Measurements from ENCODE around the gene ZFAND5.

Gene ZFAND5

DNA sequence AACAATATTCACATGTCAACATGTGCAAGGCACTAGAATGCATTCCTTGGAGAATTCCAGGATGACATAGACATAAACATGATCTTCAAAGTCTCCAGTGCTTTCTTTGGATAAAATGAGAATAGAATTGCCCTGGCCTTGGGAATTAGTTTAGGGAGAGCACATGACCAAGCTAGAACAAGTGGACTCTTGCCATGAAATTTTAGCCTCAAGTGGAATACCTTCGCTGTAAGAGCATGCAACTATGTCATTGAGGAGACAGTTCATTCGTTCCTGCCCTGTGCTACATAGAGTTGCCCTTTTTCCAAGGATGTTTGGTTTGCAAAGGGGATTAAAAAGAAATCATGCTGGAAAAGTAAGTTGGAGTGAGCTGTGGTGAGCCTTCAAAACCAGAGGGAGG lies 42.7 kb downstream of the ZFAND5 start:
- DNase-seq: peak; percentile 27

DNA sequence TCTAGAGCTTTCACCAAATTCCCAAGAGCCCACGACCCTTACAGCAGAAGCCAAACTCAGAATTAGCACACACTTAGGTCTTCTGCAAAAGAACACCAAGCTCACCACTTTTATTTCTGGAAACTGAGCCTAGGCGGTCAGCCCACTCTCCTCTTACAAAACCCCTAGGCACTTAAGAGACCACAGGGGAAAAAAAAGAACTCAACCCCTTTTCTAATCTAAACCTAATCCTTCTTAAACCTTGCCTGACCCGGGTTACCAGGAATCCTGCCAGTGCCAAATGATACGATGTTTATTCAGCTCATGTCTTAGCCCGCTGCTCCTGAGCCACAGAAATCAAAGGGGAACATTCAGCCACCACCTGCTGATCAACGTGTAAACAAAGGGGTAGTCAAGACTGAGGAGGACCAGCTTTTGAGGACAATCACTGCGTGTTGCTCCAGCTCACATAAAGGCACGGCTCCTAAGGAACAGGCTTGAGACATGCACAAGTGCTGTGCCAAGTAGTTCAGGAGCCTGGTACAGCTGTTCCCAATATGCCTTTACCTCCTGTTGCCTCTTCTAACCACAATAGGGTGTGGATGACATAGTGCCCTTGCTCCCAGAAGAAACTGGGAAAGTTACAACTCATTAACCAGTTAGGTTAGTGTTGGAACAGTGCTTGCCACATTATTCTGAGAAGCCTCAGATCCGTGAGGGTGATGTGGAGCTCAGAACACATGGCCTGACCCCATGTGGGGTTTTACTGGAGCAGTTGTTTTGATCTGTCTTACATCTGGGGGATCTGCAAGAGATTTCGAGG lies 49.3 kb downstream of the ZFAND5 start:
- DNase-seq: peak; percentile 31

DNA sequence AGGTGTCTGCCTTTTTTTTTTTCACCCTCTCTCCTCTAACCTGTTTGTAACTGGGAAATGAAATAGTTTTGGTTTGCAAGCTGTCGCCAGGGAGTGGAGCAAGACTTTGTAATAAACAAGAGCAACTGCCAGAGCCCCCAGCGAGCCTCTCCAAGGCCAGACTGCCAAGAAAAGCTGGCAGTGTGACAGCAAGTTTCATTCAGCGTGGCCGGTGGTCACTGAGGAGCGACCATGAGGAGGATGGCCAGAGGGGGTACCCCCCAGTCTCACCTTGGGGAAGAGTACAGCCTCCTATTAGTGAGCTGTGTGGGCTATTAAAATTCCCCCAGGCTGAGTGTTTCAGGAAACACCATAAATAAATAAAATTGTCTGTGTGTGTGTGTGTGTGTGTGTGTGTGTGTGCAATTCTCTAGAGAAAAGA lies 49.9 kb downstream of the ZFAND5 start:
- DNase-seq: peak; percentile 61

DNA sequence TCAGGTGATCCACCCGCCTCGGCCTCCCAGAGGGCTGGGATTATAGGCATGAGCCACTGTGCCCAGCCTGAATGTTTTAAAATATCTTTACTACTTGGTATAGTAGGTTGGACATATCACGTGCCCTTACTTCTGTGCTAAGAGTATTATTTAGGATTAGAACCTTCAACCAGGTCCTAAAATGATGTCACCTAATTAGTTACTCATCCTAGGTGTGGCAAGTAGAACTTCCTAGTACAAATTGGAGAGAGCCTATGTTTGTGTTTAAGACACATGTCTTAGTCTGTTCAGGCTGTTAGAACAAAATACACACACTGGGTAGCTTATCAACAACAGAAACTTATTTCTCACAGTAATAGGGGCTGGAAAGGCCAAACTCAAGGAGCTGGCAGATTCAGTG lies 51.5 kb downstream of the ZFAND5 start:
- no peak for DNase-seq

DNA sequence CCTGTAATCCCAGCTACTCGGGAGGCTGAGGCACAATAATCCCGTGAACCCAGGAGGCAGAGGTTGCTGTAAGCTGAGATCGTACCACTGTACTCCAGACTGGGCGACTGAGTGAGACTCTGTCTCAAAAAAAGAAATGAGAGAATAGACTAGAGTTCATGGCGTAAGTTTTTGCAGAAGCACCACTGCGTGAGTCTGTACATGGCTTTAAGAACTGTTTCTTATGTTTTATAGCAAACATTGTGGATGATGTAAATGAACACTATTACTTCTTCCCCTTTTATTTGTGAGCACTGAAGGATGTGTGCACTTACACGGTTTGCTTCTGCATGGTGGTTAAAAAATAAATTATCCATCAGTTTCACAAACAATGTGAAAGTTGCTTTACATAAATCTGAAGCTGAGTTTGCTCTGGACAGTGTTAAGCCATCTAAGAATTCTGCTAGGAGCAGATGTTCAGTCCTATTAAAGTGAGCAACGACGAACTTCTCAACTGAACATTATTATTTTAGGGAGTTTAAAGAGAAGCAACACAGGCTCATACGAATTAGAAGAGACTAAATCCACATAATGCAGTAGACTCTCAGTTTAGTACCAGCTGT lies 52.5 kb downstream of the ZFAND5 start:
- DNase-seq: no peak

DNA sequence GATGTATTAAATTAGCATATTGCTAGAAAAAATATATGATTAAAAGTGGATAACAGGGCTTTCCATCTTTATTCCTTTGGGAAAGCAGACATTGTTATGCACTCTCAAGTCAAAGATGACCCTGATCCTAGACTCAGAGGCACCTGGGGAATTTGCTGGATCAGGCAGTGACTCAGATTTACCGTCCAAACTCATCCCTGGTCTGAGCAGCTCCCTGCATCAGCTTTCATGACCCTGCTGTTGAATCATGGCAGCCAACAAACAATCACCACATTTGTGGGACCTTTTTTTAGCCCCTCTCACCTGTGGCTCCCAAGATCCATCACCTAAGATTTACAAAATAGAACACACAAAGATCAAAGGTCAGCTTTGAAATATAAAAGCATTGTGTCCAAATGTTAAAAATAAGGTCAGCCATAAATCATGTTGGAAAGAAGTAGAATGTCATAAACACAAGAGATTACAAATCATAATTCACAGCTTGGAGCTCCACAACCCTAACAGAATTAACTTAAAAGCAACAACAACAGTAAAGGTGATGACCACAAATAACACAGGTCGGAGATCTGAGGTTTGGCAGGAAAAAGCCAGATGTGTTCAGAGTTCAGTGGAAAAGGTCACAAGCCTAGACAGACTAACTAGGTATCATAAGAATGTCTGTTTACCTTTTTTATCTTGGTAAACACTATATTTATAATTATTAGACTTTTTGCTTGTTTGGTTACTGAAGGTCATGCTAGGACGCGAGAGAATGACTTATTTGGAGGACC lies 55.5 kb downstream of the ZFAND5 start:
- no peak for DNase-seq

DNA sequence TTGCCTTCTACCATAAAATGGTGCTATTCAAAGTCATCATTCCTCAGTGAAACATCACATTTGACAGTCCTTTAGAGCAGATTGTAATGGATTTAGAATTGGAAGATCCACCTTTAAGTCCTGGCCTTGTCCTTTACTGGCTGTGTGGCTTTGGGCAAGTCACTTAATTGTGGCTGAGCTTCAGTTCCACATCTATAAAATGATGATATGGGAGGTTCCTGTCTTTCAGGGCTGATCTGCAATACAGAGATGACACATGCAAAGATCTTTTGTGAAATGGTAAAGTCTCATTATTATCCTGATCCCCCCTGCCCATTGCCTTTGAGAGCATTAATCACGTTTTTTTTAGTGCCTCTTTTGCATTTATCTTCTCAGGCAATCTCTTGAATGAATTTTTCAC lies 58.2 kb downstream of the ZFAND5 start:
- no peak for DNase-seq

DNA sequence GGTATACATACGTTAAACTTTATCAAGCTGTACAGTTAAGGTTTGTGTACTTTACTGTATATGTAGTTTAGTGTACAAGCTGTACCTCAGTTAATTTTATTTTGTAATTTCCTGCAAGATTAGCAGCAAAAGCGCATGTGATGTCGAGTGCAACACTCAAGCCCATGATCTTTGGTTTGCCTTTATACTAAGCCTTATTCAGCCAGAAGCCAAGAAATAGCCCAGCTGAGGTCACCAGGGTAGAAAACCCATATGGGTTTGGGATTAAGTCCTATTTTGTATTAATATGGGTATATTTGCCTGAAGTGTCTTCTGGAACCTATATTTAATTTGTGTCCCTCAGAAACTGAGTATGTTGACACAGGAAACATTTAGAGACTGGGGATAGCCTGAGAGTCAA lies 59.3 kb downstream of the ZFAND5 start:
- DNase-seq: no peak

DNA sequence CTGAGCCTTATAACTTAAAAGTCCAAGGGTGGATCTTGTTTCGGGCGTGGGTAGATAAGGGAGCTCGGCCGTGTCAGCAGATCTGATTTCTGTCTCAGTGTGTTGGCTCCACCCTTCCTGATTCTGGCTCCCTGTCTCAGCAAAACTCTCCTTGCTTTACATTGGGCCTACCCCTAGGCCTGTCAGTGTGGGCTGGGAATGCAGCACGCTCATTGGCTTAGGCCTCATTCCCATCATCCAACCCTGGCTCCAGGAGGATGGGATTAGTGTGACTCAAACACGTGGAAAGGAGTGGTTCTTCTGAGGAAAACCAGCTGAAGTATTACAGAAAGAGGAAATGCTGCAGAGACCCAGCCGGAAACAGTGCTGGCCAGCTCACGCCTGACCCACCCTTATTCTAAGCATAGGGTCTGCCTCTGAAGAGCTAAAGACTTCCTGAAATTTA lies 59.9 kb downstream of the ZFAND5 start:
- peak; percentile 73 for DNase-seq

DNA sequence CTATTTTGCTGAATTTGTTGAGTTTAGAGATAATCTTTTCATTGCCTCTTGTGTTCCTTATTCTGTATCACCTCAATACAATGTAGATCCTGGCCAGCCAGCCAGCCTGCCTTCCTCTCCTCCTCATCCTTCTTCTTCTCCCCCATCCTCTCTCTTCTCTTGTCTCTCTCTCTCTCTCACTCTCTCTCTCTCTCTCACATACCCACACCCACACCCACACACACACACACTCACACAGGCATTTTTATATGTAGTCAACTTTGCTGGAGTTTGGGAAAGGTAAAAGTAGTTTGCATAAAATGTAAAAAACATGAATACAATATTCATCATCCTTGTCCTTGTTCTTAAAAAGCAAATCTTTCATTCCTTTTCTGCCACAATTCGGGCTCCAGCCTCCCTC lies 60.5 kb downstream of the ZFAND5 start:
- DNase-seq: no peak
